Measurements from ENCODE around the gene VEPH1.

Gene VEPH1

GRCh38 chr3:157330206-157330605, 173.0 kb downstream of the VEPH1 start:
- no peak for TF ChIP-seq CTCF (IDR thresholded peaks at IDR 0.05)

GRCh38 chr3:157329551-157329950, 173.7 kb downstream of the VEPH1 start:
- TF ChIP-seq CTCF (IDR thresholded peaks at IDR 0.05) = no peak

GRCh38 chr3:157327837-157328236, 175.4 kb downstream of the VEPH1 start:
- TF ChIP-seq CTCF (IDR thresholded peaks at IDR 0.05) = no peak

- no peak for TF ChIP-seq CTCF (IDR thresholded peaks at IDR 0.05)
These were observed 176.2 kb downstream of the VEPH1 start for GRCh38 chr3:157327018-157327417.

- no peak for TF ChIP-seq CTCF (IDR thresholded peaks at IDR 0.05)
These were observed 179.9 kb downstream of the VEPH1 start for GRCh38 chr3:157323360-157323759.

- no peak for TF ChIP-seq CTCF (IDR thresholded peaks at IDR 0.05)
These were observed 183.5 kb downstream of the VEPH1 start for GRCh38 chr3:157319672-157320071.

- TF ChIP-seq CTCF (IDR thresholded peaks at IDR 0.05) = no peak
These were observed 184.5 kb downstream of the VEPH1 start for GRCh38 chr3:157318639-157319288.

- TF ChIP-seq CTCF (IDR thresholded peaks at IDR 0.05) = no peak
These were observed 185.3 kb downstream of the VEPH1 start for GRCh38 chr3:157317895-157318294.

Measured in LNCAP (cell line).